A549 treated with dexamethasone at 1 μM for 4 hours (cell line): Measurements from ENCODE around the gene SH3GL2. TPM values are rescaled to one million over a fixed set of nuclear protein-coding genes. Genes with fewer than 3 reads are reported as not detected.

Experiments
- total RNA-seq: library from RNA; stranded (reverse); fragments of 200-300 nt; extraction: Qiagen RNA extraction; gene quantifications from 5 replicates; pipeline ENCODE4 v1.2.3, GENCODE V29; 2022

The SH3GL2 gene
- total RNA-seq = 0.05 to 0.17 TPM (median 0.08 TPM) in 5 replicates

GRCh38 chr9:17578911-17579793 lies at the start of gene SH3GL2:
Gene SH3GL2 (plus strand): TSS chr9:17579066.

